ENCODE results near the gene CLEC4M.
A peak's percentile ranks its signal among the peaks of the same experiment; 100 is the strongest.
"Not testable (repeated sequence)": the region's sequence is repeated elsewhere in the genome, so short reads cannot be mapped to it uniquely, and the experiment has no call there.

CLEC4M gene

GRCh38 chr19:7778081-7778480, 15.0 kb downstream of the CLEC4M start:
- DNase-seq: no peak

DNA sequence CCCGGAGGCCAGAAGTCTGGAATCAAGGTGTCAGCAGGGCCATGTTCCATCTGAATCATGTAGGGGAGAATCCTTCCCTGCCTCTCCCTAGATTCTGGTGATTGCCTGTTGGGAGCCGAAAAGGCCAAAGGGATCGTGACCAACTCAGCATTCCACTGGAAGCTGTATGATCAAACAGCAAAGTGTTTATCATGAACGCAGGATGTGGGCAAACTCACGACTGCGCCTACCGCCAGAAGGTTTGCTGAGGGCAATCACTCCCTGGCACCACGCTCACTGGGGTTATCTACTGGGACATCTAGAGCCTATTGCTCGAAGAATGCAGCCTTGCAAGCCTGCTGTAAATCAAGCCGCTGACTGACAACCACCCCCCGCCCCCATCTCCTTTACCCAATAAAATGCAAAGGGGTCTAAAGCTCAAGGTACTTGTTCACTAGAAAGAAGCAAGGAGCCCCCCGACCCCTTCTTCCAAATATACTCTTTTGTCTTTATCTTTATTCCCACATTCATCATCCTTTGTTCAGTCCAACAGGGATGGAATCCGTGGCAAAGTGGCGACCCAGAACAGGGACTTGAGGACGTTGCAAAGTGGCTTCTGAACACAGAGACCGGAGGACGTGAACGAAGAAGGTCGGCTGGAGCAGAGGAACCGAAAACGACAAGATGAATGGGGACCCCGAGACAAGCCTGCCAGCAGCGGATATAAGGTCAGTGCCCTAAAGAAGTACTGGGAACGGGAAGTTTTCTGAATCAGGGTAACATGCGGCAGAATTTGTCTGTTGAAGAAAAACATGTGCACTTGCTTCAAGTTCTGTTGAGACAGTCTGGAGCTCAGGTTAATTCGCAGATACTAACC, 16.8 kb downstream of the CLEC4M start:
- no peak for DNase-seq

DNA sequence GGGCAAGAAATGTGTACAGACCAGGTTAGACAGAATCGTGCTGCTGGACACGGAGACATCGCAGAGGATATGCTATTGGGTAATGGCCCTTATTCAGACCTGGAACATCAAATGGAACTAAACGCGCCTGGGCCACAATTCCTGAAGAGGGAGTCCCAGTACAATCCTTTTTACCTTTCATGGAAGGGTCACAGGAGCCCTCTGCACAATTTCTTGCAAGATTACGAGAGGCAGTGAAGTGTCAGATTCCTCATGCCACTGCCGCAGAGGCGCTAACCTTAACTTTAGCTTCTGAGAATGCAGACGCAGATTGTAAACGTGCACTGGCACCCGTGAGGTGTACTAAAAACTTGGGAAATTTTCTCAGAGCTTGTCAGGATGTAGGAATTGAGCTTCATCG, 18.1 kb downstream of the CLEC4M start:
- no peak for DNase-seq

DNA sequence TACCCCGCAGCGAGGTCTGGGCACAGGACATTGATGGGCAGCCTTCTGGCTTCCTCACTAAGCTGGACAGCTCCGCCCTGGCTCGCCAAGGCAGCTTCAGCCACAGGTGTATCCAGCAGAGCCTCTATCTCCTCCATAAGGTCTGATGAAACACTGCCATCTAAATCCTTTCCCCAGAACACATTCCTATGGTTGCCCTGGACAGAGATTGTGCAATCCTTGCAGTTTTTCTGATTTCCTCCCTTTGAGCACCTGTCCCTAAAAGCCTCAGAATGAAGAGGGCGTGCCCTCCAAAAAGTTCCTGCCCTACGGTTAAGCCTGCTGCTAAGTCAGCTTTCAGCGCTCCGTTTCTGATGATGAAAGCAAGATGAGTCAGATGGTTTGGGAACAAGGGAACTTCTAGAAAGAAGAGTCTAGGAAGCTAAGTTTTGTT, 21.0 kb downstream of the CLEC4M start:
- peak; percentile 2 for DNase-seq

GRCh38 chr19:7784856-7785255, 21.8 kb downstream of the CLEC4M start:
- no peak for DNase-seq

DNA sequence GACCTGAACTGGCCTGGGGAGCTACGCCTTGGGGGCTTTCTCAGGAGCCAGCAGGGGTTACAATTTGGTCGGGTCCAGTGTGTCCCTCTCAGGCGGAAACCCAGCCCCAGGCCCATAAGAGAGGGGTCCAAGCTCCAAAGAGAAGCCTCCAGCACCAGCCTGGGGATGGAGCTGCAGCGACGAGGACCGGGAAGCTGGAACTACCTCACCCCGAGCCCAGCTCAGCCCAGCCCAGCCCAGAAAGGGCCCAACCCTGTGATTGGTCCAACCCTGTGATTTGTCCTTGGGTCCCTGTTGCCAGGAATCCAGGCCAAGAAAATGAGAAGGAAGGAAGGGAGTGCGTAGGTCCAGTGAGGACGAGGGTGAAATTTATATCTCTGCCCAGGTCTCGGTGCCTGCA, 24.1 kb downstream of the CLEC4M start:
- DNase-seq: no peak

DNA sequence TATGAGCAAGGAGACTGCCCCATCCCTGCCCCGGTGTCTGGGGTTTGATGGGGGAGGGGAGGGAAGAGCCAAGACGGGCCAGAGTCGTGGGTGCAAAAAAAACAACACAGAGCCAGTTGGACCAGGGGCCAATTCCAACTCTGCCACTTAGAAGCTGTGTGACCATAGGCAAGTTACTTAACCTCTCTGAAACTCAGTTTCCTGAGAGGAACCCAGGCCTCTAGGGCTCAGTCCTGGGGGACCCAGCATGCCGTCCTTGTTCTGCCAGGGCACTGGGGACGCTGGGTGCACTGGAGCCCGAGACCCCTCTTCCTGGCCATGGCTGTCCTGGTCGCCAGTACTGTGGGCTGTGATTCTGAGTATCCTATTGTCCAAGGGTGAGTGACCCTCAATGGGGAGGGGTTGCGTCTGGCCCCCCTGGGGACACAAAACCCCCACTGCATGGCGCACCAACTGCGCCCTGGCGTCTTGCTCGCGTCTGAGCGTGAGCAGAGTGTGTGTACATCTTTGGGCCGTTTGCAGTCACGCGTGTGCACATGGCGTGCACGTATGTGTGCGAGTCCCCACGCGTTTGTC, 24.6 kb downstream of the CLEC4M start:
- no peak for DNase-seq

DNA sequence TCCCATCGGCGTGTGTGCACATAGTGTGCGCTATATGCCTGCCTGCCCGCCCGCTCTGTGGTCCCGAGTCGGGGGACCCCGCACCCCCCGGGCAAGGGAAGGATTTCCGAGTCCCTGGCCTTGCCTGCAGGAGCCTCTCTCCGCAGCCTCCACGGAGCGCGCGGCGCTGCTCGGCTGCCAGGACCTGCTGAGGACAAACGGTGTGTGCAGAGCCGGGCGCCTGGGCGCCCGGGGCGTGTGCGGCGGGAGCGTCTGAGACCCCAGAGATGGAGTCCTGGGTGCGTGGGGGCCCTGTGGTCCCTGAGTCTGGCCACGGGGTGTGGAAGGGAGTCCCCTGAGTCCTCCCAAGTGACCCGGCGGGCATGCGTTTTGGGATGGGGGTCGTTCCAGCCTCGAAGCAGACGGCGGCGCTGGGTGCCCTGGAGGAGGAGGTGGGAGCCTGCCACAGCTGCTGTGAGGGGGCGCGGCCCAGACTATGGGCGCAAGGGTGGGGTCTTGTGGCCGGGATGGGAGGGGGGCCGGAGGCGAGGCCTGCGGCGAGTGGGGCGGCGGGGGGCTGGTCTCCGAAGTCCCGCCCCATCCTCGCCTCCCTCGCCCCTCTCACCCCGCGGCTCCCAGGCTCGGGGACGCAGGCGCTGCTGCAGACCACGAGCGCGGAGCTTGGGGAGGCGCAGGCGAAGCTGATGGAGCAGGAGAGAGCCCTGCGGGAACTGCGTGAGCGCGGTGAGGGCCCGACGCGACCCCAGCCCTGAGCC, 25.3 kb downstream of the CLEC4M start:
- DNase-seq: no peak

DNA sequence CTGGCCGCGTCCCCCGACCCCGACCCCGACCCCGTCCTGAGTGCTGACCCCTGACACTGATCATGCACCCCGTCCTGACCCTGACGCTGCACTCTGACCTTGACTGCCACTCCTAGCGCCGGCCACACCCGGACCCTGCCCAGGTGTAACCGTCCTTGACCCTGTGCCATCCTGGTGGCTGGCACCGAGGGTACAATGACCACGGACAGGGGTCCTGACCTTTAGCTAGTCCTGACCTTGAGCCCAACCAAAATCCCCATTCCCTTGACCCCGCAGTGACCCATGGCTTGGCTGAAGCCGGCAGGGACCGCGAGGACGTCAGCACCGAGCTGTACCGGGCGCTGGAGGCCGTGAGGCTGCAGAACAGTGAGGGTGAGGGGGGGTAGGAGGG, 25.9 kb downstream of the CLEC4M start:
- no peak for DNase-seq

- no peak for DNase-seq
Measured at GRCh38 chr19:7789447-7789846, 26.4 kb downstream of the CLEC4M start.

GRCh38 chr19:7790416-7790815, 27.4 kb downstream of the CLEC4M start:
- DNase-seq: no peak

DNA sequence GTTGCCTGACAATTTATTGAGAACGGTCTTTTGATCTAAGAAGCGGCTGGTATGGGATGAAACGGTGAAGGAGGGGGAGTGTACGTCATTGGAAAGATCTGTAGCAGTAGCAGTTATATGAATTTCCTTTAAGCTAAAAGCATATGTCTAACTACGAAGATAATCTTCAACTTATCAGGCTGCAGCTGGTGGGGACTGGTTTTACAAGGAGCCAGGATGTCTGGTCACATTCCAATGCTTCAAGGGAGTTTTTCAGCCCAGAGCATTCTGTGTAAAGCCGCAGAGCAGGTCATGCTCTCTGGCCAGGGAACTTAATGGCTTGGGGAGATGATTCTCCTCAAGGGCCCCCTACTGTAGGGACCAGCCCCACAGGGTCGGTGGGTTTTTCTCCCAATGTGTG, 29.2 kb downstream of the CLEC4M start:
- peak; percentile 19 for DNase-seq

DNA sequence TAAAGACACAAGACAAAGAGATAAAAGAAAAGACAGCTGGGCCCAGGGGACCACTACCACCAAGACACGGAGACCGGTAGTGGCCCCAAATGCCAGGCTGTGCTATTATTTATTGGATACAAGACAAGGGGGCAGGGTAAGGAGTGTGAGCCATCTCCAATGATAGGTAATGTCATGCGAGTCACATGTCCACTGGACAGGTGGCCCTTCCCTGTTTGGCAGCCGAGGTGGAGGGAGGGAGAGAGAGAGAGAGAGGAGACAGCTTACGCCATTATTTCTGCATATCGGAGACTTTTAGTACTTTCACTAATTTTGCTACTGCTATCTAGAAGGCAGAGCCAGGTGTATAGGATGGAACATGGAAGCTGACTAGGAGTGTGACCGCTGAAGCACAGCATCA, 29.7 kb downstream of the CLEC4M start:
- DNase-seq: not testable (repeated sequence)

DNA sequence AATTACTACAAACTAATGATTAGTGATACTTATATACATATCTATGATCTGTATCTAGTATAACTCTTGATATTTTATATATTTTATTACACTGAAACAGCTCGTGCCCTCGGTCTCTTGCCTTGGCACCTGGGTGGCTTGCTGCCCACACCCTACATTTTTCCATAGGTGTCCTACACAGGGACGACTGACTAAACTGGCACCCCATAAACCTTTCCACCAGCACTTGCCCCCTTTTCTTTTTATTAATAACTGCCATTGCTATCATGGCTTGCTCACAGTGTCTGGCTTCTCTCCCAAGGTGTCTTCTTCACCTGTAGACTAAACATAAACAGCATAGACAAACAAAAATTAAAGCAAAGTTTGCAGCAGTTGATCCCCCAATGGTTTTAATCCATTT, 30.4 kb downstream of the CLEC4M start:
- DNase-seq: no peak

GRCh38 chr19:7795555-7796161, 32.6 kb downstream of the CLEC4M start:
- no peak for DNase-seq

DNA sequence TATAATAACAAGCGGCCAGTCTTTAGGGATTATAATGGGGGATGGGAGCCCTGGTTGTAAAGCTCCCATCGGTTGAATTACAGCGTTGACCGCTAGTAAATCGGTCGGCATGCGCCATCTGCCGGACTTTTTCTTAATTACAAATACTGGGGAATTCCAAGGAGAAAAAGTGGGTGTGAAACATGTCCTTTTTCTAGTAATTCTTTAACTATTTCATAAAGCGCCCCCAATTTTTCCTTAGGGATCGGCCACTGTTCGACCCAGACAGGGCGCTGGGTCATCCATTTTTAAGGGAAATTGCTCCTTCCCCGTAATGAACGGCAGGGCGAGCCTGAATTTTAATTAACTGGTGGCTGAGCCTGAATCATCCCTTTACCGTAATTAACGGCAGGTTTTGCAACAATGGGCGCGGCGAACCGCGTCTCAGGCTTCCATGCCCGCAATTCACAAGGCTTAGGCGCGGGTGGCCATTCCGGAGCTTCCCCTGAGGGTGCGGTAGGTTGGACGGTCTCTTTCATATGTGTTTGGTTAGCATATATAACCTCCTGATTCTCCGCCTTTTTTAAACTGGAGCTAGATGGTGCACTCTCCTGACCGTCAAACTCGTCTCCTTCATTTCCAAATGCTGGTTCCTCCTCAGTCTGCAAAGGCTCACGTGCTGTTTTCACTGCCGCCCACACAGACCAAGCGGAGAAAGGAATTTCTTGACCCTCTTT, 36.8 kb downstream of the CLEC4M start:
- DNase-seq: peak; percentile 49

- no peak for DNase-seq
Measured at GRCh38 chr19:7801020-7801570, 38.1 kb downstream of the CLEC4M start.

- DNase-seq: no peak
Measured at GRCh38 chr19:7806234-7806633, 43.2 kb downstream of the CLEC4M start.

GRCh38 chr19:7806876-7807275, 43.8 kb downstream of the CLEC4M start:
- DNase-seq: no peak

GRCh38 chr19:7808108-7808507, 45.1 kb downstream of the CLEC4M start:
- no peak for DNase-seq

DNA sequence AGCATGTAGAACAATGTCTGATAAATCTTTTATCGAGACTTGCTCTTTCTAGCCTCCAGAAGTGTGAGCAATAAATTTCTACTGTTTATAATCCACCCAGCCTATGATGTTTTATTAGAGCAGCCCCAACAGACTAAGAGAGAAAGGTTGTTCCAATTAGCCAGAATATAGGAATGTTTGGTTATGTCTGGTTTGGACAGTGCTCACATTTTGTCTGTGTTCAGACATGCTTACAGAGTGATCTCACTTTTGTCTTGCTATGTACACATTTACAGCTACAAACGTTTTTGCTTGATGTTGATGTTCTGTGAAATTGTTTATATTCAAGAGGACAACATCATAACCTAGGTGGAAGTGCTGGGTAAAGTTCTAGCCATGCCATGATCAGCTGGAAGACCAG, 48.9 kb downstream of the CLEC4M start:
- DNase-seq: no peak

DNA sequence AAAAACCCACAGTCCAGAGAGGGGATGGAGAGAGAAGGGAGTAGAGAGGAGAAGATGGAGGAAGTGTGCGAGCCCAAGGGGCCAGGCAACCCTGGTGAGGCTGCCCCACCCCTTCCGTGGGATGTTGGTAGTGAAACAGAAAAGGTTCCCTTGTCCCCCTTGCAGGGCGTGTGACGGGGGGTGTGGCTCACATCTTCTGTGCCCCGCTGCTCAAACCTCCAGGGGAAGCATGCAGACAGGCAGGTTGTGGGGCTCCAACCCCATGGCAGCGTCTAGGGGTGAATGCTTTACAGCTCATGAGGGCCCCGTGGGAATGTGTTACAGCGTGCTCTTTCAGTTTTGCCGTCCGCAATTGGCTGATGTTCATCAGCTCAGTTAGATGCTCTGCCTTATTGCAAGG, 52.3 kb downstream of the CLEC4M start:
- no peak for DNase-seq

DNA sequence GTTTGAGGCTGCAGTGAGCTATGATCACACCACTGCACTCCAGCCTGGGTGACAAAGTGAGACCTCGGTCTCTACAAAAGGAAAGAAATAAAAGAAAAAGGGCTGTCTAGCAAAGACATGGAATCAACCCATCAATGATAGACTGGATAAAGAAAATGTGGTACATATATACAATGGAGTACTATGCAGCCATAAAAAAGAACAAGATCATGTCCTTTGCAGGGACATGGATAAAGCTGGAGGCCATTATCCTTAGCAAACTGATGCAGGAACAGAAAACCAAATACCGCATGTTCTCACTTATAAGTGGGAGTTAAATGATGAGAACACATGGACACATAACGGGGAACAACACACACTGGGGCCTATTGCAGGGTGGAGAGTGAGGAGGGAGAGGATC, 53.0 kb downstream of the CLEC4M start:
- DNase-seq: not testable (repeated sequence)

Data from kidney glomerular epithelial cell (primary cell).